DMS 273 (cell line): Measurements from ENCODE around the gene SLC19A1.
"Not testable (repeated sequence)": the region's sequence is repeated elsewhere in the genome, so short reads cannot be mapped to it uniquely, and the experiment has no call there.

Experiments
- DNase-seq: peaks from one replicate; lab custom pipeline; 2025; ENCODE audit not compliant: unreplicated experiment; lab: John Stamatoyannopoulos, UW

Gene SLC19A1

DNA sequence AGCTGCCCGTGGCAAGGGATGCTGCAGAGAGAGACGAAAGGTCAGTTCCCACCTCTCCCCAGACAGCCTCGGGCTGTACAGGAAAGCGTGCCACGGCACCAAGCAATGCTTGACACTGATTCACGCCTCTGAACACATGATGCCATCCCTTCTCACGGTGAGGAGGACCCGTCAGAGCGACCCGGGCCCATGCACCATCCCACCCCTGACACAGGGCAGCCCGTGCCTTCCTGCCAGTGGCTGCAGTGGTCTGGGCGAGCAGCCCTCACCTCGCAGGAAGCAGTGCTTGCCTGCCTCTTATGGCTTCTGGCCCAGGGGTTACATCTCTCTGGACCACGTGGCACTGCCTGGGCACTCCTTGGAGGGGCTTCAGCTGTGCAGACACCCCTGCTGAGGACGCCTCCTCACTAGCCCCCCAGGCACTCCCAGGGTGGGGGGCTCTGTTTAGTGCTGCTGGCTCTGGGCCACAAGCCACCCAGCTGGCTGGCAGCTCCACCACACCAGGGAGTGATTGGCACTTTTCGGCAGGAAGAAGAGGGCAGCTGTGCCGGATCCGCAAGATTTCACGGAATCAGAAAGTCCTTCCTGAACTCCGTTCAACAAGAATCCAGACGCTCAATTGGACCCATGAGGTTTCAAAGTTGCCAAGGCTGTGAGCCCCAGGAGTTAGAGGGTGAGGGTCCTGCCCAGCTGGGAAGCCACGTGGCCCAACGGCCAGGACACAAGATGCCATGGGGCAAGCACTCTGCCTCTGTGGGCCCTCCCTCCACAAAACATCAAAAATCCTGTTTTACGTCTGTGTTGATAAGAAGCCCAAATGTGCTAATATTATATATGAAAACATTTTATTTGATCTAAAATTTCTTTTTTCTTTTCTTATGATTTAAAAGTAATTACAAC lies 34.8 kb upstream of the SLC19A1 start:
- no peak for DNase-seq

DNA sequence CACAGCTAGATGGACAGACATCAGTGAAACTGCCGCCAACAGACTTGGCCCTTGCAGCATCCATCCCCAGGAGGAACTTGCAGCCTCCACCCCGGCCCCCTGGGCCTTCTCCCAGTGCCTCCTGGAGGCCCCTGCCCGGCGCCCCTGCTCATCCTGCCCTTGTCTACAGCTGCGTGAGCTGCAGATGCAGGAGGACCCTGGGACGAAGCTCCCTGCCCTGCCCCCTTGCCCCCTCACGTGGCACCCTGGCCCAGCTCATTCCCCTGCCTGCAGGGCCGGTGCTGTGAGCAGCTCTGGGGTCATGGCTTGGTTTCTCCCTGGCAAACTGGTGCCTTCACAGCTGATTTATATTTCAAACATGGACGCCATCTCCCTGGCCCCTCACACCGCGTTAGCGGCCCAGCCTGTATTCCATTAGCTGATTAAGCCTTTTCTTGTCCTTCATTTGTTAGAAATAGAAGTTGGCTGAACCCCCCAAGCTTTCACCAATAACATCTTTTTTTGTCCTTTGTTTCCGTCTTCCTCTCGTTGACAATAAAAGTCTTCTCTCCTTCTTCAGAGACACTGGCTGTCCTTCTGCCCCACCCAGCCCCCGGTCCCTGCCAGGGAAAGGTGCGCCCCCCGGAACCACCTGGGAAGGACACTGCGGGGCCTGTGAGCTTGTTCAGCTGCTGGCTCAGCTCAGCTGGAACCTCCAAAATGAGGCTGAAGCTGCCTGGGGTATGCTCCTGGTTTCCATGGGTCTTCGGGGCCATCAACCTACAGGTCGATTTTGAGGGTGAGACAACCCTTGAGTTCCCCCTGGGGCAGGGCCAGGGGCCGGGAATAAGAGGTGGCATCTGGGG lies 34.0 kb upstream of the SLC19A1 start:
- DNase-seq = no peak

DNA sequence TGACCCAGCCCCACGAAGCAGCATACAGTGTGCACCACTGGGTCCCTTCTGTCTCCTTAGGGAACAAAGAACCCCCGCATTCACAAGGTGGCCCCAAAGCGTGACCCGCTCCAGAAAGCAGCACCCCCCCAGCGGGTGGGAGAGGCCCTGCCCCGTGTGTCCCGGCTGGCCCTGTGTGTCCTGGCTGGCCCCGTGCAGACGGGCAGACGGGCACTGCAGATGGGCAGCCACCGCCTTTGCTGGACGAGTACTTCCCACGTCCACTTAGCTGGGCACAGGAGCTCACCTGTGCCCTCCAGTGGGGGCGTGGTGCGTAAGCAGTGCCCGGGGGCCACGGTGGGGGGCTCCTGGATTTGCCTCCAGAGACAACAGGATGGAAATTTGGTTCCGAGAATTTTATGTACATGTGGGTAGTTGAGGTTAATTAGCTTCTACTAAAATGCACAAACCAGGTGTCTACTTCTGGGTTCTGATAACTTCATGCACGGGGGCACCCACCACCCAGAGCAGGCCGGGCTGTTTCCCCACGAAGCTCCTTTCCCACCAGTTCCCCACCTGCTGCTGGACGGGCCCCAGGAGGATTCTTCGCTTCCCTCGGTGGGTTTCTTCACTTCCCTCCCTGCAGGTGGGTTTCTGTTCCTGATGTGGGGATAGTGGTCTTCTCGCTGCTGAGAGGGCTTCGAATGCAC lies 33.2 kb upstream of the SLC19A1 start:
- DNase-seq = no peak

DNA sequence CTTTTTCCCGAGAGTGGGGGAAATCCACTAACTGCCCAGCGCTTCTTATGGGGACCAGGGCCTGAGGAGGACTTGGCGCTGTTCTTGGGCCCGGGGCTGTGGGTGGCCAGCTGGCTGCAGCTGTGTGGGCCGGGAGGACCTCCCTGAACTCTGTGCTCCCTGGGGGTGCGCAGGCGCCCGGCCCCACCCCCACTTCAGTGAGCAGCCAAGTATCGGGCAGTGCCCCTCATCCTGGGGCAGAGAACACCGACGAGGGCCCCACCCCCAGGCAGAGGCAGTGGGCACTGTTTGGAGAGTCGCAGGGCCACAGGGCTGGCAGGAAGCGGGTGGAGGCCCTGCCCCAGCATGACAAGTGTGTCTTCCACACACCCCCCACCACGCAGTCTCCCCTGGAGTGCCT lies 32.5 kb upstream of the SLC19A1 start:
- no peak for DNase-seq

DNA sequence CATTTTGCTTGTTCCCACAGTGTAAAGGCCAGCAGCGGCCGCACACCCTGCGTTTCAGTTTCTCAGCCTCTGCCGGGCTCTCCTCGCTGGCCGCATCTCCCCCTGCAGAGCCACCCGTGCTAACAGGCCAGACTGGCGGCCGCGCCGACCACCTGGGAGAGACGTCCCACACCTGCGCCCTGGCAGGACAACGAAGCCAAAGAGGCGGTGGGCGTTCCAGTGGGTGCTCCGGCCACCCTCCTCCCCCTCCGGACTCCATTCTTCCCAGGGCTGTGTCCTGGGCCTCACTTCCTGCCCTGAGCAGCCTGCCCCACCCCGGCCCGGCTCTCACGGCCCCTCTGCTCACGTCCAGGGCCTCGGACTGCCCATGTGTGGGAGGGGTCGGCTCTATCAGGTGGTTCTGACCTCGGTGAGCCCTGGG lies 31.9 kb upstream of the SLC19A1 start:
- no peak for DNase-seq

DNA sequence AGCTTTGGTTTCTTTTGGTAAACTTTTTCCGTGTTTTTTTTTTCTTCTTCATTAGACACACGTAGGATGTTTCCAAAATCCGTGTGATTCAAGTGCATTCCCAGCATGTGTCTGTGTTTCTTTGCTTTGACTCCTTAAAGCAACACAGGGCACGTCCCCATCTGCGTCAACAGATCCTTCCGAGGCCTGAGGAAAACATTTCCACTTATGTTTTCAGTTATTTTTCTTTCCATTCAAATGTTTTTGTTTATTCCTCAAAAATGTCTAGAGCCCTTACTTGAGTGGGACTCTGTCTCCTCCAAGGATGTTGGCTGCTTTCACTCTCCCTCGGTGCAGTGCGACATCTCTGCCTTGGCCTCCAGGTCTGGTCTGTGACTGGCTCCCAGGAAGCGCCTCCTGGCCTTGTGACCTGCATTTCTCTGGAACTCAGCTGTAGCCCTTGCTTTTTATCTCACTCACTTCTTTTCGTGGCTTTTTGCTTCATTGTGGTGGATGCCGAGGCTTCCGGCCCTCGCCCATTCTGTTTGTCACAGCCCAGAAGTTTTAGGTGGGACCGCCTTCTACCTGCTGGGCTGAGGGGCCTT lies 31.3 kb upstream of the SLC19A1 start:
- DNase-seq = no peak

DNA sequence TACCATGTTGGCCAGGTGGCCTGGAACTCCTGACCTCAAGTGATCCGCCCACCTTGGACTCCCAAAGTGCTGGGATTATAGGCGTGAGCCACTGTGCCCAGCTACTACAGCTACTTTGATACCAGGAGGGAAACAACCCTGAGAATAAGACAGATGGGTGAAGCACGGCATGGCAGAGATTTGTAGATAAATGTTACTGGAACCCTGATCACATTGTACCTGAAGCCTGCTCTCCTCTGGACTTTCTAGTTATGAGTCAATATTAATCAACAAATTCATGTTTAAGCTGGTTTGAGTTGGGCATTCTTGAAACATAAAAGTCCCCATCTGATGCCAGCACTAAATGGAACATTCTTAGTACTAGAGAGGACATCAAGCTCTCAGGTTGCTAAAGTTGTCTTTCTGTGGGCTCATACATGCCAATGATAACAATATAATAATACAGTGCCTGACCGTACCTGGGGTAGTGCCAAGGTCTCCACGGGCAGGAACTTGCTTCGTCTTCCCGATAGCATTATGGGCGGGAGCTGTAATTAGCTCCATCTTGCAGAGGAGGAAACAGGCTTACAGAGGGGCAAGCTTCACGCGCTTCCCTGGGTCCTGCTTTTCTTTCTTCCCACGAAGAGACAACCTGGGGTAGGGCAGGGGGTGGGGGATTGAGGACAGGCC lies 30.7 kb upstream of the SLC19A1 start:
- no peak for DNase-seq

DNA sequence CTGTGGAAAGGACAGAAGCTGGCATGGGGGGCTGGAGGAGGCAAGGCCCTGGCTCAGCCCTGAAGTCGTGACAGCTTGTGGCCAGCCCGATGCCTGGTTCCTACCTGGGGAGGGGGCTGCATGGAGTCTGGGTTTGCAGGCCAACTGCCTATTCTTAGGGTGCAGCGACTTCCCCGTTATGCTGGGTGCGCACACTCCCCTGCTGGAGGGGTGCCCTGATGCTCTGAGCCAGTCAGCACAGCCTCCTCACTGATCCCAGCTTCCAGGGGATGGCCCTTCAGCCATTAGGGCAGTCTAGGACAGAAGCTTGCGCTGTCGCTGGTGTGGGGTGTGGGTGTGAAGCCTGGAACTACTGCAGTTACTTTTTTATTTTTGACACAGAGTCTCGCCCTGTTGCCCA lies 30.0 kb upstream of the SLC19A1 start:
- no peak for DNase-seq

DNA sequence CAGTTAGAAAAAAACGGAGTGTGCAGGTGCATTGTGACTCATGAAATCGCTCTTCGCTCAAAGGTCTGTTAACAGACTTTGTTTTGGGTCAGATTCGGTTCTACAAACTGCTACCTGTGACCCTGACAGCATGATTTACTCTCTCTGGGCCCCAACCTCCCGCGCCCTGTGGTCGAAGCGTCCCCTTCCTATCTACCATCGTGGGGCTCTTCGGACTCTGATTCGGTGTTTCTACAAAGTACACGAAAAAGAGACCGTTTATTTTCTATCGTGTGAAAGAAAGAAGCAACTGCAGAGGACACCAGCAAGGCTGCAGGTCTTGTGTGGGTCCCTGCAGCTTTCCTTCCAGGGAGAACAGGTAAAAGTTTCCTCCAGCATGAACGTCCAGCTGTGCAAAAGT lies 29.4 kb upstream of the SLC19A1 start:
- DNase-seq = no peak

DNA sequence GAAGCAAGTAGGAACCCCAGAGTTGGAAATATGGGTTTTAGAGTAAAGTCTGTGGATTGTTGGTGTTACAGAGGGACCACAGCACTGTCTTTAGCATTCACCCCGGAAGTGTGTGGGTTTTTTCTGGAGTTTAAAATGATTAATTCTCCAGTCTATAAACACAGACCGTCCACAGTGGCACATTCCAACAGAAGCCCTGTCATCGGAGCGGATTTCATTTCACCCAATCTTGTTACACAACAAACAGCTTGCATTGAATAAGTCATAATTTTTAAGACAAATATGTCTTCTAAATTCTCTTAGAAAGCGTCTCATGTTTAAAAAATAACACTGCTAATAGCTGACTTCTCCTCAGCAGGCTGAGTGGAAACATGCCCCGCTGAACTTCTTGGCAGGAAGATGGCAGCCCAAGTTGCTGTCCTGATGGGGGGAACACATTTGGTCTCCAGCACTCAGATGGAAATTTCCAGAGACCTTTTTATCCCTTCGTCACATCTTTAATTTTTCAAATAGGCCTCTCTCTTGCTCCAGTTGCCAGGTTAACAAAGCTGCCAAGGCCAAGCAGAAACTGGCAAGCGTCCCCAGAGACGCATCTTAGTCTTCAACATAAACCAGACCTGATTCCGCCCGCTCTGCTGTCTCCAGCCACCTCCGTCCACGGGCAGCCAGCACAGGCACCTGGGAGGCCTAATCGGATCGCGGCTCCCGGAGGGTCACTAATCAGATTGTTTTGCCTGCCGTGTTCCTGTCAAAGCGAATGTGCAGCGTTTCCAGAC lies 28.8 kb upstream of the SLC19A1 start:
- DNase-seq = no peak

DNA sequence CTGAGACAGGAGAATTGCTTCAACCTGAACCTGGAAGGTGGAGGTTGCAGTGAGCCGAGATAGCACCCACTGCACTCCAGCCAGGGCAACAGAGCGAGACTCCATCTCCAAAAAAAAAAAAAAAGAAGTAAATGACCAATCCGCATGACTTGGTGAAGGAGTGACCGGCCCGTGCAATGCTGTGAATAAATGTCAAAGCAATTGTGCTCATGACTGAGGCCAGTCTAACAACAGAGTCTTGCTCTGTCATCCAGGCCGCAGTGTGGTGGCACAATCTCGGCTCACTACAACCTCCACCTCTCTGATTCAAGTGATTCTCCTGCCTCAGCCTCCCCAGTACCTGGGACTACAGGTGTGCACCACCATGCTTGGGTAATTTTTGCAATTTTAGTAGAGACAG lies 27.8 kb upstream of the SLC19A1 start:
- DNase-seq = no peak

DNA sequence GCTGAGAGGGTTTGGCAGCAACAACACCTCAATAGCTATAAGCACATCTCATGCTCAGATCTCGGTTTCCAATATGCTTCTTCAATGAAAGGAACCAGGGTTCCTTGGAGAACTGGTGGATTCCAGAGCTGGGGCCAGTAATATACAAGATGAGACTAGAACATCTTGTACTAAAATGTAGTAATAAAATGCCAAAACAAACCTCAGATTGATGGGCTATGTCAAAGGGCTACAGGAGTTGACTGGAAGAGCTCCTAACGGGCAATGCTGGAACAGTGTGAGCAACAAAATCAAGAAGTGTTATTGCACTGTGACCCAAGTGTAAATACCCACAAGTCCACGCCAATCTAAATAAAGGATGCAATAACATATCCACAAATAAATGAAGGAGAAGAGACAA lies 26.1 kb upstream of the SLC19A1 start:
- DNase-seq = no peak

DNA sequence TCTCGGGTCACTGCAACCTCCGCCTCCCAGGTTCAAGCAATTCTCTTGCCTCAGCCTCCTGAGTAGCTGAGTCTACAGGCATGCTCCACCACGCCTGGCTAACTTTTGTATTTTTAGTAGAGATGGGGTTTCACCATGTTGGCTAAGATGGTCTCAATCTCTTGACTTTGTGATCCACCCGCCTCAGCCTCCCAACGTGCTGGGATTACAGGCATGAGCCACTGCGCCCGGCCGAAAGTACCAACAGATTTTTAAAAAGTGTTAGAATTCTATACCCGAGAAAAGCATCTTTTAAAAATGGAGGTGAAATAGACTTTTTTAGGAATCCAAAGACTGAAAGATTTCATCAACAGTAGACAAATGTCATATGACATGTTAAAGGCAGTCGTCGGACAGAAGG lies 21.9 kb upstream of the SLC19A1 start:
- DNase-seq = not testable (repeated sequence)

DNA sequence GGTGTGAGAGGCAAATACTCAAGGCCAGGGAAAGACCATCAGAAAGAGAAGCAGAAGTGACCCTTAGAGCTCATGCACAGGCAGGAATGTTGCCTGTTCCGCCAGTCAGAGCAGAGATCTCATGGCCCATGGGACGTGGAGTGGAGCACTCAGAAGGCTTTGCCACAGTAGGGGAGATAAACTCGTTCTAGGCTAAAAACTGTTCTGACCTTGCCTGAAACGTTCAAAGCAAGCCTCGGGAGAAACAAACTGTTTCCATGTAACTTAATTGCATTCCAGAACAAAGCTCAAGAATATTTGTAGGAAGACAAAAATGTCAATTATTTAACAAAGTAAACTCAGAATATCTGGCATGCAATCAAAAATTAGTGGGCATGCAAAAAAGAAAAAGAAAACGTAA lies 20.7 kb upstream of the SLC19A1 start:
- no peak for DNase-seq

DNA sequence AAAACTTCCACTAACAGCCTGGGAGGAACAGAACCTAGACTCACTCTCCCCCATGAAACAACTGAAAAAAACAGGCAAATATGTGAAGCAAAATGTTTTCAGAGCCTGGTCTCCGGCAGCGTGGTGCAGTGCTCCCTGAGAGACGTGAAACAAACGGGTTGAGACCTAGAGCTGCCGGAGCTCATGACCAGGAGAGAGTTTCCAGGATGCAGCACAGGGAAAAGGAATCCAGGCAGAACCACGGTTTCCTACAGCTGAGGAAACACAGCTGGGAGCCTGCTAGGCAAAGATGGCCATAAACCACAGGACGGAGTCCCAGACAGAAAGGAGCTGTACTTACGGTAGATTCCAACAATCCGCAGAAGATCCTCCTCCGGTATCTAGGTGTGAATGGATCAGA lies 20.2 kb upstream of the SLC19A1 start:
- no peak for DNase-seq

DNA sequence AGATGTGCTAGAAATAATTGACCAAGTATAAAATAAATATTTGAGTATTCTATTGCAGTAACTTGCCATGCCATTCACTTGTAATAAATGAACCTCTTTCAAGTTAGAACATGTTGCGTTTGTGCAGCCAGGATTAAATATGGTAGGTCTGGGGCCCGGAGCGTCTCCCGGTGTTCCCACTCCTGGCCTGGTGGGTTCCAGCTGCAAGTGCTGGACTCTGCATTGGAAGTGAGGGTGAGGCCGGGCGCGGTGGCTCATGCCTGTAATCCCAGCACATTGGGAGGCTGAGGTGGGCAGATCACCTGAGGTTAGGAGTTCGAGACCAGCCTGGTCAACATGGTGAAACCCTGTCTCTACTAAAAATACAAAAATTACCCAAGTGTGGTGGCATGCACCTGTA lies 19.0 kb upstream of the SLC19A1 start:
- not testable (repeated sequence) for DNase-seq

DNA sequence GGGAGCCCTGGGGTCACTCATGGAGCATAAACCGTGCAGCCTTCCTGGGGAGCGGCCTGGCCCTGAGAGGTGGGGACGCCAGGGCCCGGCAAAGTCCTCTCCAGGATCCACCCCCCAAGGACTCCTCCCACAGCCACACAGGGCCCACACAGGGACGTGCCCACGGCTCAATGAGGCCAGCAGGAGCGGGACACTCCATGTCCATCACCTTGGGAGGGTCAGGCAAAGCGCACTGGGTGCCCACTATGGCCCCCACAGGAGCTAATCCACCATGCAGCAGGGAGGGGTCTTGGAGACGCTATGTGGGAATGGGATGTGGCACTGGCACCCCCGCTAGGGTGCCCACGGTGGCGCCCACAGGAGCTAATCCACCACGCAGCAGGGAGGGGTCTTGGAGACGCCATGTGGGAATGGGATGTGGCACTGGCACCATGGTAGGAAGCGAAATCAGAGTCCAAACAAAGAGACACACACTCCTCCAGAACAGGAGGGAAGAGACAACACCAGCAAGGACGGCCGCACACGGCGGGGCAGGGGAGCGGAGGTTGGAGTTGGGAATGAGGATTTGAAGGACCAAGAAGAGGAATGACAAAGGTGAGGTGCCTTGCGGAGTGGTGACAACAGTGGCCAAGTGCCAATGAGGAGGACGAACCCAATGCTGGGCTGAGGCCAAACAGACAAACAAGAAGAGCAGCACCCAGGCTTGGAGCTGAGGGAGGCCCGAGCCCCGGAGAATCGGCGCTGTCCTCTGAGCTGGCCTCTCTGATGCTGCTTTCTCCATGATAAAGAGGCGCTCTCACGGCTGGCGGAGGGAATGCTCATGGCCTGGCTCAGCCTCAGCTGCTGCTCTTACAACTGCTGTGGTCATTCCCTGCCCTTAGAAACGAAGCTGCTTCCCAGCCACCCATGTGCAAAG lies 18.1 kb upstream of the SLC19A1 start:
- DNase-seq = no peak

DNA sequence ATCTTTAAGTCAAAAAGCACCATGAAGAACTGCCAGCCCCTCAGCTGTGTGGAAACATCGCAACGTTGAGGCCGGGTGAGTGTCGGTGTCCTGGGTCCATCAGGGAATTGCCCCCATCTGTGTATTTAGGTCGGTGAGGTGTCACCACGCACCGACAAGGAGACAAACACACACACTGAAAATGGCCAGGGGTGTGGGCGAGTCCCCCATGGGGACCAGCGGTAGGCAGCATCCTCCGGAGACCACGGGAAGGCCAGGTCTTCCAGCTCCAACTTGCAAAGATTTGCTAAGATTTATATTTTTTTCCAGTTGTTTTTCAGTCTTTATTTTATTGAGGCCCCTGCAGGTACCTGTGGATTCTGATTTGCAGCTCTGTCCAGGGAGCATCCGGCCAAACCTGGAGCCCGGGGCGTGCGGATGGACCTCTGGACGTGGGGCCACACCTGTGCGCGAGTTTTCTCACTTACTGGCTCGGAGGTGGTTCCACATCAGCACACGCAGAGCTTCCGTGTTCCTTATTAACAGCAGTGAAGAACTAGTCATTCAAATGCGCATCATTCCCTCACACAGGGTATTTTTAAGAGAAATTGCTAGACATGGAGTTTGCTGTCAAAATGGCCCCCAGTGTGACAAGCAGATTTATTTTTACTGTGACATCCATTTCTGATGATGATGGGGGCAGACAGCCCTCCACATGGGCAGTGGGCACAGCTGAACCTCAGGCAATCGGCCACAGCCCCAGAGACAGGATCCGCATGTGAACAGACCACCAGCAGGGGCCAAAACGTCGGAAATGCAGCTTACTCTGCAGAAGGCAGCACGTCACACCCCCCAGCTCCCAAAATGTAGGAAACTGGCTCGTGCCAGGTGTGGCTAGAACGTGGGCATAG lies 17.2 kb upstream of the SLC19A1 start:
- DNase-seq = no peak
